OCI-LY7 (cell line): ENCODE results near the gene IGF2BP2. TPM values are rescaled to one million over a fixed set of nuclear protein-coding genes. Genes with fewer than 3 reads are reported as not detected.

ENCODE experiments used
- BruUV-seq: library from RNA; stranded (reverse); fragments of 400-500 nt; replicated peaks from 2 replicates; lab custom pipeline; 2021; lab: Mats Ljungman, UMichigan
- CTCF ChIA-PET: fragments of 300-600 bp; sonication (Branson Sonifier 250); formaldehyde crosslinking; loops from one replicate; lab custom pipeline; 2022; ENCODE audit warnings: antibody characterized with exemption; ENCODE audit not compliant: unreplicated experiment; lab: Charles Lee
- POLR2A ChIA-PET: fragments of 300-600 bp; sonication (Branson Sonifier 250); formaldehyde crosslinking; loops from one replicate; lab custom pipeline; 2022; ENCODE audit warnings: antibody characterized with exemption; lab: Charles Lee
- DNase-seq: peaks from one replicate; pipeline ENCODE4 v3.0.0-alpha.2; 2015; ENCODE audit warnings: low spot score
- H2AFZ ChIP-seq: fragments of 200-600 bp; sonication (generic), shearing (Covaris generic); 2 replicates; pipeline ENCODE4 v1.6.1; 2014; ENCODE audit warnings: mild to moderate bottlenecking, antibody characterized with exemption, low read length, moderate library complexity
- H3K27ac ChIP-seq: fragments of 200-600 bp; sonication (generic); 2 replicates; pipeline ENCODE4 v1.5.1; 2014; ENCODE audit warnings: mixed run types, low read depth, mild to moderate bottlenecking, moderate library complexity, low read length, inconsistent platforms; ENCODE audit not compliant: poor library complexity, severe bottlenecking
- H3K36me3 ChIP-seq: fragments of 200-600 bp; sonication (generic); 2 replicates; pipeline ENCODE4 v1.6.1; 2014; ENCODE audit warnings: mild to moderate bottlenecking, antibody characterized with exemption, low read length, moderate library complexity, mixed read lengths; ENCODE audit not compliant: insufficient read depth
- H3K4me1 ChIP-seq: fragments of 200-600 bp; sonication (generic); 2 replicates; pipeline ENCODE4 v1.5.1; 2014; ENCODE audit warnings: mild to moderate bottlenecking, low read length; ENCODE audit not compliant: insufficient read depth, poor library complexity, severe bottlenecking
- H3K4me2 ChIP-seq: fragments of 200-600 bp; sonication (generic); 2 replicates; pipeline ENCODE4 v1.6.1; 2014; ENCODE audit warnings: mild to moderate bottlenecking, low read length
- H3K4me3 ChIP-seq: fragments of 200-600 bp; sonication (generic); 2 replicates; pipeline ENCODE4 v1.5.1; 2014; ENCODE audit warnings: mild to moderate bottlenecking, low read depth, low read length; ENCODE audit not compliant: poor library complexity, severe bottlenecking
- H3K79me2 ChIP-seq: fragments of 200-600 bp; sonication (generic); 2 replicates; pipeline ENCODE4 v1.6.1; 2016; ENCODE audit warnings: low read depth, mild to moderate bottlenecking, low read length, moderate library complexity, mixed read lengths; ENCODE audit not compliant: insufficient read depth
- H3K9me2 ChIP-seq: fragments of 200-600 bp; sonication (generic); 2 replicates; pipeline ENCODE4 v1.6.1; 2016; ENCODE audit warnings: mild to moderate bottlenecking, low read length, mixed read lengths; ENCODE audit not compliant: insufficient read depth
- H3K9me3 ChIP-seq: fragments of 200-600 bp; sonication (generic); 2 replicates; pipeline ENCODE4 v1.6.1; 2014; ENCODE audit warnings: mild to moderate bottlenecking, mixed run types, low read length, mixed read lengths
- H4K20me1 ChIP-seq: fragments of 200-600 bp; sonication (generic); 2 replicates; pipeline ENCODE4 v1.6.1; 2014; ENCODE audit warnings: mild to moderate bottlenecking, antibody characterized with exemption, low read length, moderate library complexity, mixed read lengths; ENCODE audit not compliant: insufficient read depth
- CTCF ChIP-seq: fragments of 200-600 bp; sonication (generic); conservative IDR thresholded peaks from 2 replicates; pipeline ENCODE4 v1.5.1; 2014; ENCODE audit warnings: mild to moderate bottlenecking, antibody characterized with exemption, low read length, moderate library complexity, mixed read lengths
- EZH2phosphoT487 ChIP-seq: fragments of 200-600 bp; sonication (generic); IDR thresholded peaks from 2 replicates; pipeline ENCODE4 v1.6.1; 2018; ENCODE audit warnings: low read depth, borderline replicate concordance, mild to moderate bottlenecking, mixed run types, antibody characterized with exemption, low read length, moderate library complexity, mixed read lengths
- intact Hi-C: fragments of 100-400 bp; cut with micrococcal nuclease; formaldehyde crosslinking; loops from one replicate; pipeline ENCODE4 v1.10.0; 2022; ENCODE audit not compliant: unreplicated experiment
- total RNA-seq, 2 experiments: library from RNA; depleted of rRNA in 1 of 2; stranded (reverse); fragments of >200 nt in 1 of 2; shearing (Covaris generic) in 1 of 2; gene quantifications; 2 replicates each; pipeline ENCODE4 v1.2.3, GENCODE V29; 2014 to 2022

IGF2BP2 gene
- total RNA-seq, 2 experiments from 2014 or later = not detected

GRCh38 chr3:185824051-185825005 is 514 bp downstream of the IGF2BP2 start:
- Histone ChIP-seq H3K27ac (no peak overlapping the region), H3K4me2 (peak overlapping the region; percentile 66), H3K9me2 (no peaks in the 10 kb centered on the region), H3K79me2 (no peaks in the 10 kb centered on the region), H4K20me1 (no peaks in the 10 kb centered on the region), H3K4me3 (peak overlapping the region; percentile 59), H3K36me3 (no peaks in the 10 kb centered on the region), H3K9me3 (no peaks in the 10 kb centered on the region), H2AFZ (no peak overlapping the region), H3K4me1 (no peaks in the 10 kb centered on the region)
- ChIA-PET POLR2A (no interaction called here), CTCF (no interaction called here)
- BruUV-seq = no TSS peak
- intact Hi-C loops = no loop called here
- no peak for TF ChIP-seq CTCF
- peak; percentile 14 for DNase-seq

GRCh38 chr3:185823078-185824044 is 1.5 kb downstream of the IGF2BP2 start:
- POLR2A ChIA-PET = interaction anchor here (0.6 to 0.9 kb wide), 4 partner anchors 25 to 180 kb away, joined by 3 to 5 read pairs (median 4); no protein-coding TSS in a partner anchor
- intact Hi-C loops = no loop called here

More at GRCh38 chr3:185823078-185824044, 1.5 kb downstream of the IGF2BP2 start:
- Histone ChIP-seq H3K79me2 (no peaks in the 10 kb centered on the region), H3K4me3 (no peak overlapping the region), H2AFZ (no peak overlapping the region), H3K4me2 (peak overlapping the region; percentile 40; the same call in 1 of the 2 replicates), H3K9me2 (no peaks in the 10 kb centered on the region), H3K27ac (no peak overlapping the region), H3K9me3 (no peaks in the 10 kb centered on the region), H3K4me1 (no peaks in the 10 kb centered on the region), H3K36me3 (no peaks in the 10 kb centered on the region), H4K20me1 (no peaks in the 10 kb centered on the region)
- CTCF ChIA-PET = no interaction called here
- DNase-seq = no peak
- TF ChIP-seq EZH2phosphoT487 (no peak), CTCF (no peak)
- BruUV-seq = no TSS peak
